HG03108 (cell line): ENCODE data around the gene GULP1.

Experiments used
- ATAC-seq: cut with Tn5 transposase; IDR thresholded peaks from one replicate; pipeline ENCODE4 v1.9.1; 2021; ENCODE audit warnings: moderate library complexity; ENCODE audit not compliant: unreplicated experiment

GULP1 gene

DNA sequence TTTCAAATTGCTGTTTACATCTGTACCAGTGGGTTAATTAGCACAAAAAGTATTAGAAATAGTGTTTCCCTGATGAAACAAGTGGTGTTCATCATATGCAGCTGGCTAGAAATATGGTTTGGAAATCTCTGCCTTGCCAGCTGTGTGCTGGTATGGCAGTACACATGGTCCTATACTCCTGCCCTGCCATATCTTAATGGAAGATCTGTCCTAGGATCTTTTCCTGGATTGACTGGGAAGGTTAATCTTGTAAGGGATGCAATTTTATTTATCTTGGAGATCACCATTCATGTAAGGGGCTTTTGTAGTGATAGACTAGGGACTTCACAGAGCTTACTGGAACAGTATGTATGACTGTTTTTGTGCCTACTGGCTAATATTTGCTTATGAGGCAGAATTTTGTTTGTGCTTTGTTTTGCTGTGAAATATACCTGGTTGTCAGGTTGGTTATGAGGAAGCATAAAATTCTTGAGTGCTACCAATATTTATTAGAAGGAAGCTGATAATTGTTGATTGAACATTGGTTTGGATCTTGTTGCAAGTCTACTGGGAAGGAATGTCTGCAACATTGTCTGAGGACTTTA lies 73.5 kb downstream of the GULP1 start:
- ATAC-seq, result no peak

DNA sequence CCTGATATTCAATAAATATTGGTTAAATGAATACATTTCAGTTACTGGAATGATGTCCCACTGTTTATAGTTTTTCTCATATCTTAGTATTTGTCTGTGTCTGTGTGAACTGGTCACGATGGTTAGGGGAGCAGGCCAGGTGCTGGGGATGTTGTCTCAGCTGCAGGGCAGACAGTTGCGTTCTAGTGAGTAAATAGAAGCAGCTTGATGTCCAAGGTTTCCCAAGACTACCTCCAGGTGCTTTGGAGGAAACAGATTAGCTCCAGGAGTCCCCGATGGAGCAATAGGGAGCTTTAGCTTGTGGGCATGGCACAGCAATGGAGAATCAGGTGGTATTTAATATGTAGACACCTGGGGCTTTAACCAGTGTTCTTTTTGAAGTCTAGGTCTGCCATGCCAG lies 75.5 kb downstream of the GULP1 start:
- ATAC-seq, result no peak

DNA sequence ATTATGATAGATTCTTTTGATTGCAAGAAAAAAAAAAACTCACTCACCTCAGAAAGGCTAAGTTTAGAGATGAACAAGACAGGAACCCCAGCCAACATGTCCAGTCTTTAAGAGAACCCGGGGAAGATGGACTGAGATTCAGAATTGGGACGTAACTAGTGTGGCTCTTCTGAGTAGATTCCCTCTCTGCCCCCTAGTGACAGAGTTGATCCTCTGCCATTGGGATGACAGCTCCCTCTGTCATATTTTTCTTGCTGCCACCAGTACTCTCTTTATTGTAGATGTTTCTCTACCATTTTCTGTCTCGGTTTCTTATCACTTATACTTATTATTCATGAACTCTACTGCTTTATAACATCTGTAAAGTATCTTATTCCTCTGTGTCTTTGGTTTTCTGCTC lies 77.7 kb downstream of the GULP1 start:
- ATAC-seq, result peak; percentile 60

DNA sequence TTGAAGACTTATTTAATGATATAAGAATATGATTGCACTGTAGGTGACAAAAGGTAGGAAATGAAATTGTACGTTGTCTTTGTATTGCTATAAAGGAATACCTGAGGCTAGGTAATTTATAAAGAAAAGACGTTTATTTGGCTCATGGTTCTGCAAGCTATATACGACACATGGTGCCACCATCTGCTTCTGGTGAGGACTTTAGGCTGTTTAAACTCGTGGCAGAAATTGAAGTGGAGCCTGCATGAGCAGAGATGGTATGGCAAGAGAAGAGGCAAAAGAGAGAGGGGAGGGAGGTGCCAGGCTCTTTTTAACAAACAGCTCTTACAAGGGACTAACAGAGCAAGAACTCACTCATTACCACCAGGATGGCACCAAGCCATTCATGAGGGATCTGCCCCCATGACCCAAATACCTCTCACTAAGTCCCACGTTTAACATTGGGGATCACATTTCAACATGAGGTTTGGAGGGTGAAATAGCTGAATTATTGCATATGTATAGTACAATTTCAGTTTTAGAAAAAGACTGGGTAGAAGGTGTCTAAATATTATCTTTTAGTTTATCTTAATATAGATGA lies 86.8 kb downstream of the GULP1 start:
- no peak for ATAC-seq

DNA sequence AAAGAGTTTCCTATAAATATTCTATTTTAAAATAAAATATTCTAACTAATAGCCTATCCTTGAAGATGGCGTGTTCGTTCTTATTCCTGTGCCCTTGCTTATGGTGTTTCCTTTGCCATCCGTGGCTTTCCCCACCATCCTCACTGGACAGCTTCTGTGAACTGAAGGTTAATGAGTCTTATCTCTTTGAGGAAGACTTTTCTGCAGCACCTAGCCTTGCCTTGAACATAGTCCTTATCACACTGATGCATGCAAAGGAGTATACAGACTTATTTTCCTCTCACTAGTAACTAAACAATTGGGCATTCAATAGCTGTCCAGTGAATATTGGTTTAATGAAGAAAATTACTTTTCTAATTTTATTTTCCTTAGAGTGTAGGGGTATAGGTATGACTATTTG lies 88.1 kb downstream of the GULP1 start:
- no peak for ATAC-seq

DNA sequence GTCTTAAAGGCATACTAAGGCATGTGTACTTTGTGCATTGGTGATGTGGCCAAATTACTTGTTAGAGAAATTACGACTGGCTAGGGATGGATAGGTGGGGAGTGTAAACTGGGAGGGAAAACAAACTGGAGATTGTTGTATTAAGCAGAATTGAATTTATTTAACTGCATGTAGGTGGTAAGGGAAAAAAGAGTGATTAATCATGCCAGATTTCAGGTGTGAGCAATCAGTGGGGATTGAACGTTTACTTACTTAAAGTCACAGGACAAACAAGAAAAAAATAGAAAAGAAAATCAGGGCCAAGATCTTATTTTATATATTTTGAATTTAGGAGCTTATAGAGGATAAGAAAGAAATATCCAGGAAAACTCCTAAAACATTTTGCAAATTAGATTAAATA lies 88.6 kb downstream of the GULP1 start:
- no peak for ATAC-seq

DNA sequence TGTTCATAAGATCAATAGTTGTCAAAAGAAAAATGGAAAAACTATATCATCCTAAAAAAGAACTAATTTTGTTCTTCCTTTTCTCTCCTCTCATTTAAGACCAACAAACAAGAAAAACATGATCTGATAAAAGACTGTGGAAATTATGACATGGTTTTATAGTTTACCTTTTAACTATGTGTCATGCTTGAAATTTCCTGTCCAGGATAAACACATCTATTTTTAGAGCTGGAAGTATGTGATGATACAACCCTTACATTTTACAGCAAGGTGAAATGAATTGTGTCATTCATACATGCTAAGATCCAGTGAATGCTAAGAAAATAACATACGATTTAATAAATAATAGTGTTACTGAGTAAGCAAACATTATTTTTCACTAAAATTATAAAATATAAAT lies 89.9 kb downstream of the GULP1 start:
- no peak for ATAC-seq

DNA sequence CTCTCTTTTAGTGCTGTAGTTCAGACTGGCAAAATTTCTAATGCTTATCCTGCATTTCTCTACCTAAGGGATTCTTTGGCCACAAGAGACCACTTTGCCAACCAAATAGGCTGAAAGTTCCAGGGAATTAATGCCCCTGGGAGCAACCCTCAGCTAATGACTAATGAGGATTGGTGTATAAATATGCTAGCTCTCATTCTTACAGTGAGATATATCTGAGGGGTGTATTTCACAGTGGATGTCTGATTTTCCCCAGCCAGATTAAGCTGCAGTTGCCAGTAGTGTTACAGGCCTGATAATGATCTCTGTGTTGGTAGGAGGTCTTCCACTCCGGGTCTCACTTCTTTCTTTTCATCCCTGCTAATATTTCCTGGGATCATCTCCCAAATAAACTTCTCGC lies 90.4 kb downstream of the GULP1 start:
- no peak for ATAC-seq

DNA sequence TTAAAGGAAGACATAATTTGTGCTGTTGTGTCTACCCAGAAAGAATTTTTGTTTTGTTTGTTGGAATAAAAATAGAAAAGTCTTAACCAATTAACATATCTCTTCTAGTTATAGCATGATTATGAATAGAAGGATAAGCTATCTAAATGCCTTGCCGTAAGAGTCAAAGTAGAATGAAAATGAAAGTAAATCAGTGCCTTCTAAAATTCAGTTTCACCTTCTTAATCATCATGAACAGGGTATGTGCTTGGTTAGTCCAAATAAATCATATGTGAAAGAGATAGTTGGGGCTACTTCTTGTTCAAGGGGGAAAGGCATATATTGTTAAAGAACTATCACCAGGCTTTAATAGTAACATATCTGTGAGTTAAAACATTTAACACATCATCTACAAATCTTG lies 91.5 kb downstream of the GULP1 start:
- ATAC-seq, result no peak

DNA sequence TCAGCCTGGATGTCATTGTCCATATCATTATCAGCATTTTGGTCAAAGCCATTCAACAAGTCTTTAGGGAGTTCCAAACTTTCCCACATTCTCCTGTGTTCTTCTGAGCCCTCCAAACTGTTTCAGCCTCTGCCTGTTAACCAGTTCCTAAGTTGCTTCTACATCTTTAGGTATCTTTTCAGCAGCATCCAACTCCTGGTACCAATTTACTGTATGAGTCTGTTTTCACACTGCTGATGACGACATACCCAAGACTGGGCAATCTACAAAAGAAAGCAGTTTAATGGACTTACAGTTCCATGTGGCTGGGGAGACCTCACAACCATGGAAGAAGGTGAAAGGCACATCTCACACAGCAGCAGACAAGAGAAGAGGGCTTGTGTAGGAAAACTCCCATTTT lies 94.2 kb downstream of the GULP1 start:
- no peak for ATAC-seq

DNA sequence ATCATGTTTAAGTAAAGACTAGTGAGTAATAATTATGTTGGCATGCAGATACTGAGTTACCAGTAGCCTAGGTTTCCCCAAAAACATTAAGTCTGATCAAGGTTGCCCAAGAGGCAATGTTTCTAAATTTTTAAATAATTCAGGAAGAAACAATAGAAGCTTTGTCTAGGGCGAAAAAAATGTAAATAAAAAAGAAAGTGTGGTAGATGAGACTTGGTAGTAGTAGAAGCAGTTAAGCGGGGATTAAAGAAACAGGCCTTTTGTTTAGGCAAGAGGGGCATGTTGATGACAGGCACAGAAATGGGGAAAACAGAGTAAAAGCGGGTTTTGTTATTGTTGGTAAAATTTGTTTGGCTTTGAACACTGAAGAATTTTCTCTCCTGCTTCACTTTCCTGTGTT lies 97.2 kb downstream of the GULP1 start:
- no peak for ATAC-seq

DNA sequence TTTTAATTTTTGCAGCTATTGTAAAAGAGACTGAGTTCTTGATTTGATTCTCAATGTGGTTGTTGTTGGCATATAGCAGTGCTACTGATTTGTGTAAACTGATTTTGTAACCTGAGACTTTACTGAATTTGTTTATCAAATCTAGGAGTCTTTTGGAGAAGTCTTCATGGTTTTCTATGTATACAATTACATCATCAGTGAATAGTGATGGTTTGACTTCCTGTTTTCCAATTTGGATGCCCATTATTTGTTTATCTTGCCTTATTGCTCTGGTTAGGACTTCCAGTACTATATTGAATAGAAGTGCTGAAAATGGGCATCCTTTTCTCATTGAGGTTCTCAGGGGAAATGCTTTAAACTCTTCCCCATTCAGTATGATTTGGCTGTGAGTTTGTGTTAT lies 99.7 kb downstream of the GULP1 start:
- ATAC-seq, result no peak

DNA sequence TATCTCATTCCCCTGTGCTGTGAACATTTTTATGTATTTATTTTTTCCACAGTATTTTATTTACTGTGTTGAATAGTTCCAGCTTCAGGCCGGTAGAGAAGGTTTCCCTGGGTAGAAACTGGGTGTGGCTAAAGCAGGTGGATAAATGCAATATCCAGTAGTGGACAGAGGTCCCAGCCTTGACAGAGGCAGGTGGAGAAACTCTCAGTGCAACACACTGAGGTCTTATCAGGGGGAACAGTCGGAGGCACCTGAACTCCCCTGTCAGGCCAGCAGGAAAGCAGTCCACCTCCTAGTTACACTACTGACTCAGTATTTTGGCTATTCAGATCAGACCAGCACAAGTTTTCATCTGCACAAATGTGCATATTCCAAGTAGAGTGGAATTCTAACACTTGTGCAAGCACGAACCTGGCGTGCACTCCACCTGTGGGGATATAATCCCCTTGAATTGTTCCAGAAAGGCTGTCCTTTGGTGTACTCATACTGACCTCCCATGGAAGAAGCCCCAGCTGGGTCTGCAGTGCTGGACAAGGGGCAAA lies 103.3 kb downstream of the GULP1 start:
- no peak for ATAC-seq

DNA sequence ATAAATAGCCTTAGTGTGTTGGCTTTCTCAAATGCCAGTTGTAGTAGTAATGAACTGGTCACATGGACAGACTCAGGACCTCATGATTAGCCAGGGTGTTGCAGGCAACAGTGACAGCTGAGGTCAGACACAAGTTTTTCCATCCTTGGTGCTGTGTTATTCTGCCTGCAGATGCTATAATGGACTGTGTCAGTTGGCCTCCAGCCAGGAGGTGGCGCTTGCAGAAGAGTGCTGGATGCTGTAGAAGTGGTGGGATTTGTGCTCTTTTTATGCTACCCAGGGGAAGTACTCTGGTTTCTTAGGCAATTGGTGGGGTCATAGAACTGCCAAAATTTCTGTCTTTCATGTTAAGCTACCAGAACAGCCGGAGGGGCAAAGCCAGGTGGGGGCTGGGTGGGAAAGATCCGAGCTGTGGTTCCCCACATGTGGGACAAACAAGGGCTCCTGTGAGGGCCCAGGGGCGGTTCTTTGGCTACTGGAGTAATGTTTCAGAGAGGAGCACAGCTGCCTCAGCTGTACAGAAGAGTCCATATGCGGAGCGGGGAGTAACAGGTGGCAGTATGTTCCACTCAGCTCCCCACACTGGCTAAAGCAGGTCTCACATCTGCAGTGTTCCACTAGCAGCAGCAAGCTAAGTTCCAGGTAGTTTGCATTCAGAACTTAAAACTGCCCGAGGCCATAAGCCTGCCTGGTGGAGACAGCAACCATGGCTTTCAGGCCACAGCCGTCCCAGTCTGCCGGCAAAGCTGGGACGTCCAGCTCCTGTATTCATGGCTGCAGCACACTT lies 104.4 kb downstream of the GULP1 start:
- ATAC-seq, result no peak

DNA sequence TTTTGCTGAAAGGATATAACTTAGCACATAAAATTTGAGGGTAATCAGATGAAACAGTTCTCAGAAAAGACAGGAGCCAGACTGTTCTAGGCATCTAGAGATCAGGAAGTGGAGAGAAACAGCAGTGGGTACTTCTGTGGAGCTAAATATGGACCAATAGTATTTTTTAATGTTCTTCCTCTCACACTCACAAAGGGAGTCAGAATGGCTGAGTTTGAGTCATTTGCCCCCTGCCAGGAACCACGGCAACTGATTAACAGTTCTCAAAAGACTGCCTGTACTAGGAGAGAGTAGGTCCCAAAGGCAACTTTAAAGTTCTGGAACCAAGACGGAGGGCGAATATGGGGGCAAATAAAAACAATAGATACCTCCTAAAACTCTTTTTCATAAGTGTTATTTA lies 107.5 kb downstream of the GULP1 start:
- no peak for ATAC-seq

DNA sequence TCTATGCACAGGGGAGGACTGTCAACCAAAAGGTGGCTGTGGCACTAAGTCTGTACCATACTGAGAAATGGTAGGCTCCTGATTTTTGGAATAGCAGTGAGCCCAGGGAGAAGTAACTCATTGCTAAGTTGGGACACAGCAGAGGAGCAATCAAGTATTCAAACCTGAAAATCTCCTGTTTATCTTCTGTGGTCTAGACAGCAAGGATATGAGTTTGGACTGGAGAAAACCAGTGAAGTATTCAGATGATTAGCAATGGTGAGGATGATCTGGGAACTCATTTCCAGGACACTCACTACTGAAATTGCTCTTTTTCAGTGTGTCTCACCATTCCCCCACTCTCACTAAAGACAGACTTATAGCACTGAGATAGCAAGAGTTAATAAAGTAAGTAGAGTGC lies 112.0 kb downstream of the GULP1 start:
- no peak for ATAC-seq

DNA sequence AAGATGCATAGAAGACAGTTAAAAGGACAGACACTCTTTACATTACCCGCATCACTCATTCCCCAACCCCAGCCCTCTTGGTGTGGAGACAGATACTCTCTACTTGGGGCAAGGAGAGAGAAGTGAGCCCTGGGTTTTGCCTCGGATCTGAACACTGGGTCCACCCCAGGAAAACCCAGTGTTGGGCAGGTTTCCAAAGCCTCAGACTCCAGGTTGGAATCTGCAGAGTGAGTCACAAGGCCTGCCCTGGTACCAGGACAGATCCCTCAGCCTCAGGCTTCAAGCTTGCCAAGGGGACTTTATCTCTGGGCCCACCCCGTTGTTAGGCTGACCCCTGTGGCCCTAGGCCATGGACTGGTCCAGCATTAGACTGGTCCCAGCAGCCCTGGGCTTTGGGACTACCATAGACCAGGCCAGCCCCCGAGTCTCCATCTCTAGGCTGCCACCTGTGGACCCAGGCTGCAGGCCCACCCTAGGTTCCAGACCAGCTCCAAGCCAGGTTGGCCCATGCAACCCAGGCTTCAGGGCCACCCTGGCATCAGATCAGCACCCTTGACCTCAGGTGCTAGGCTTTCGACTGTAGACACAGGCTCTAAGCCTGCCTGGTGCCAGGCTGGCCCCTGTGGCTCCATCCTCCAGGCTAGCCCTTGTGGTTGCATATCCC lies 112.8 kb downstream of the GULP1 start:
- no peak for ATAC-seq

DNA sequence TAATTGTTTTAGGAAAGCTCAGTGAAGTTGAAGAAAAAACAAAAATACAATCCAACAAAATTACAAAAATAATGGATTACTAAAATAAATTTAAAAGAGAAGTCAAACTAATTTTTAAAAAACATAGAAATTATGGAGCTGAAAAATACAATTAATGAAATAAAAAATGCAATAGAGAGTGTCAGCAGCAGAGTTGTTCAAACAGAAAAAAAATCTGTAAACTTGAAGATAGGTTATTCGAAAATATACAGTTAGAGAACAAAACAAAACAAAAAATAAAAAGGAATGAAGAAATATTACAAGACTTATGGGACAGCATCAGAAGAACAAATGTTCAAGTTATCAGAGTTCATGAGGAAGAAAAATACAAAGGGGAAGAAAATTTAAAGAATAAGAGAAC lies 114.7 kb downstream of the GULP1 start:
- no peak for ATAC-seq

DNA sequence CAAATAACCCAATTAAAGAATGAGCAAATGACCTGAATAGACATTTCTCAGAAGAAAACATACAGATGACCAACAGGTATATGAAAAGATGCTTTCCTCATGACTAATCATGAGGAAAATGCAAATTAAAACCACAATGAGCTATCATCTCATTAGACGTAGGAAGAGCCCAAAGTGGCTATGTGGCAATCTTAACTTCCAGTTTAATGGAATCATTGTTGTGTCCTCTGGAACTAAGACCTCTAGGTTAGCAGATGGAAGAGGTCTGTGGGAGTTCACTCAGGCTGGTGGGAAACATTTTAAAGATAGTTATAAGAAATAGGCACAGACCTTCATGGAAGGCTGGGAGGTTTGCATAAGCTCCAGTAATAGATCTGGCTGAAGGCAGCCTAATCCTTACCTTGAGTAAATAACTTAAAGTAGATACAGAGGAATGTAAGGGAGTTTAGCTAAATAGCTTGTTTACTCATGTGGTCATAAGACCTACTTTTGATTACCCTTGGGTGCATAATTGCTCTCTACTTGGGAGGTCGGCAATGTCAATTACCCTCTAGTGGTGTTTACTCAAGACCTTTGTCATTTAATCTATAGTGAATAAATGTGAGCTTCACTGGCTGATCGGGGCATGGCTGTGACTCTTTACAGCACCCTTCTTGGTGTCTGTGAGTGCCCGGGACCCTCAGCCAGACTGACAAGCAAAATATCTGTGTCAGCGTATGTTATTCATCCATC lies 119.0 kb downstream of the GULP1 start:
- ATAC-seq, result no peak

DNA sequence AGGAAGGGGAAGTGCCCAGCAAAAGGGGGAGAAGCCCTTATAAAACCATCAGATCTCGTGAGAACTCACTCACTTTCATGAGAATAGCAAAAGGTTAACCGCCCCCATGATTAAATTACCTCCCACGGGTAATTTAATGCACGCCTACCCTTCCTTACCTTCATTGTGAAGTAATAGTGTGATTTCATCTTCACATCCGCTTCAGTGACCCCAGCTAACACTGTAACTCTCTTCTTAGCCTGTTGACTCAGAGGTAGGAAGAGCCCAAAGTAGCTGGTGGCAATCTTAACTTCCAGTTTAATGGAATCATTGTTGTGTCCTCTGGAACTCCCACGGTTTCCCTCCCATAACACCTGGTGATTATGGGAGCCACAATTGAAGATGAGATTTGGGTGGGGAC lies 120.5 kb downstream of the GULP1 start:
- ATAC-seq, result no peak

DNA sequence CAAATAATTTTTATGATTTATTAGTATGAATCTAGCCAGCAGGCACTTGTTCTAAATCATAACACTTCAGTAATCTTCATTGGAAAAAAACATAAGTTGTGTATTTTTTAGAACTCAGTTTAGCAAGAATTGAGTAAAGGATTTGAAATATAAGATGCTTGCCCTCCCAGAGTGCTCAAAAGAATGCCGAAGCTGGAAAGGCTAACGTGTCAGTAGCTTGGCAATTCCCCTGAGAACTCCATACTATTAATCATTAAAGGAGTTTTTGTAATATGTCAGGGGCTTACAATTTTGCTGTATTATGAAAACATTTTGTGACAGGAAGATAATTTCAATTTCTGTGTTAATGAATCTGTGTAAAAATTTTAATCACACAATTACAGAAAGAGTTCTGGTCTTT lies 122.7 kb downstream of the GULP1 start:
- ATAC-seq, result no peak
